Colonic mucosa (tissue), 4 donors: Measurements from ENCODE around the gene NETO1. TPM values are rescaled to one million over a fixed set of nuclear protein-coding genes. Genes with fewer than 3 reads are reported as not detected.

Experiments
- DNase-seq: peaks from one replicate; pipeline ENCODE4 v3.0.0-alpha.2; 2020
- H3K27ac ChIP-seq: fragments of 200-600 bp; one replicate; pipeline ENCODE4 v1.8.0; 2021
- H3K27me3 ChIP-seq: fragments of 200-600 bp; one replicate; pipeline ENCODE4 v1.8.0; 2021
- H3K36me3 ChIP-seq: fragments of 200-600 bp; one replicate; pipeline ENCODE4 v1.8.0; 2021
- H3K4me1 ChIP-seq: fragments of 200-600 bp; one replicate; pipeline ENCODE4 v1.8.0; 2021; ENCODE audit warnings: mild to moderate bottlenecking
- H3K4me3 ChIP-seq: fragments of 200-600 bp; one replicate; pipeline ENCODE4 v1.8.0; 2021
- H3K9ac ChIP-seq, 2 donors: one replicate each; pipeline ENCODE4 v1.7.0; 2013; ENCODE audit warnings: control low read depth in 2 of 2, low read depth in 2 of 2, low read length in 2 of 2
- H3K9me3 ChIP-seq: fragments of 200-600 bp; one replicate; pipeline ENCODE4 v1.8.0; 2021
- intact Hi-C: fragments of 100-400 bp; cut with DNase I; formaldehyde crosslinking; loops from one replicate; pipeline ENCODE4 v1.14.1; 2022
- total RNA-seq, 2 donors: library from RNA; stranded (reverse); fragmentation: NEBNext Ultra II Directional in 1 of 2; extraction: Animal tissue kit (Norgen Biotek cat#: 25700) in 1 of 2; gene quantifications; one replicate each; pipeline ENCODE4 v1.2.1, GENCODE V29; 2021
- TF ChIP-seq, protein P1 (sequence below): fragments of 200-600 bp; IDR thresholded peaks from one replicate; pipeline ENCODE4 v1.8.0; 2022; ENCODE audit warnings: antibody characterized with exemption, mild to moderate bottlenecking
- donor health status: healthy.
- donor health status: DM: no; HTN: no; CAD: no.
- donor health status: DM: no; HTN: no; CAD: no.

NETO1 gene
- total RNA-seq, 2 donors from 2014 or later = not detected

DNA sequence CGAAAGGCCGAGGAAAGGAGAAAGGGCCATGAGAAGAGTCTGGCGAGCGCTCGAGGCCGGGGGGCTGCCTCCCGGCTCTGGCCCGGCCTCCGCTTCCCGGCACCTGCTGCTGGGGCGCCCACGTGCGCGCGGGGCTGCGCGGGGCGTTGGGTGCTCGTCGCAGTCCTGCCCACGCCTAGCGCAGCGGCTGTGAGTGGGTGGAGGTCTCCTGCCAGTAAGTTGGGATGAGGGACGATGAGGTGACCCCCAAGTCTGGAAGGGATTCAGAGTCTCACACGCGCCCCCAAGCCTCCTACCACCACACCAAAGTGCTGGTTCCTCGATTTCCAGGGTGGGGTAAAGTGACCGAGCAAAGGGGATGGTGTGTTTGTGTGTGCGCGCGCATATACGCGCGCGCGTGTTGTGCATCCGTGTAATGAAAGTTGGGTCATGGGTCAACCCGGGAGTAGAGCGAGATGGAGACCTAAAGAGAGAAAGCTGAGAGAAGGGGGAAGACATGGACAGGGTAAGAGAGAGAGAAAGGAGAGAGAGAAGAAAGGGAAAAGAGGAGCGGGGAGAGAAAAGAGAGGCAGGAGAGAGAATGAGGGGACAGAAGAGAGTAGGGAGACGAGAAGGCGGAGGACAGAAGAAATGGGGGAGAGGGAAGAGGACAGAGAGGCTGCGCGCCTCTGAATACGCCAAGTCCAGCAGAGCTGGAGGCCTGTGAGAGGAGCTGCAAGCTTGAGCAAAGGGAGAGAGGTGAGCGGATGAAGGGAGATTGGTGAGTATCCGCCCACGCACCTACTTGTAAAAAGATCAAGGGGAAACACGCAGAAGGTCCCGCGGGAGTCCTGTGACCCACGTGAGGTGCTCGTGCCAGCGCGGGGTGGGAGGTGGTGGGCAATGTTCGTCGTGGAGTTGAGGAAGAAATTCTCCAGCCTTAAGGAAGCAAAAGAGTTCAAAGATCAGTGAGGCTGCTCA lies 1.7 kb upstream of the NETO1 start:
- no peak for DNase-seq
- H3K9ac ChIP-seq = no peak overlapping the region
- peaks cover 3% of the 10 kb centered on the region for H3K27me3 ChIP-seq

DNA sequence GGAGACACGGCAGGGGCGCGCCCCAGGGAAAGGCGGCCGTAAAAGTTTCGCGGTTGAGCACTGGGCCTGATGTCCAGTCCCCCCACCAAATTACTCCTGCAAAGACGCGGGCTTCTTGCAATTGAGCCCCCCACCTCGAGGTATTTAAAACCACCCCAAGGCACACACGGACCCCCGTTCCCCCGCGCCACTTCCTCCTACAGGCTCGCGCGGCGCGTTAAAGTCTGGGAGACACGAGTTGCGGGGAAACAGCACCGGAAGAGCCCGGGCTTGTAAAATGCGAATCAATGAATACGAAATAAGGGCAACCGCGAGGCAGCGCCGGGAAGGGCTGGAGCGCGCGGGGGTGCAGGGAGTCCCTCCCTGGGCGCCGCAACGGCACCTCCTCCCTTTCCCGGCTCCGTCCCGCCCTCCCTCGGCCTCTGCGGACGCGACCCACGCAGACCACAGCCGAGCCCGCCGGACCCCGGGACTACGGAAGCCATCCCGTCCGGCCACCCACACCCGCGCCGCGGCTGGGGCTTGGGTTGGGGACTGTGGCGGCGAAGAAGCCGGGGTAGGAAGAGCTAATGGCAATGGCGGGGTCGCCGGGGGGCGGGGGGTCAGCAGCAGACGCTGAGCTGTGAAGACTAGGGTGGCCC lies 918 bp upstream of the NETO1 start:
- Histone ChIP-seq H3K27ac (no peak overlapping the region), H3K4me1 (no peaks in the 10 kb centered on the region), H3K36me3 (no peaks in the 10 kb centered on the region), H3K27me3 (peaks cover 3% of the 10 kb centered on the region), H3K9me3 (no peaks in the 10 kb centered on the region), H3K4me3 (no peak overlapping the region), H3K9ac (no peak overlapping the region)
- intact Hi-C loops = no loop called here
- DNase-seq = no peak
- TF ChIP-seq, protein P1, sequence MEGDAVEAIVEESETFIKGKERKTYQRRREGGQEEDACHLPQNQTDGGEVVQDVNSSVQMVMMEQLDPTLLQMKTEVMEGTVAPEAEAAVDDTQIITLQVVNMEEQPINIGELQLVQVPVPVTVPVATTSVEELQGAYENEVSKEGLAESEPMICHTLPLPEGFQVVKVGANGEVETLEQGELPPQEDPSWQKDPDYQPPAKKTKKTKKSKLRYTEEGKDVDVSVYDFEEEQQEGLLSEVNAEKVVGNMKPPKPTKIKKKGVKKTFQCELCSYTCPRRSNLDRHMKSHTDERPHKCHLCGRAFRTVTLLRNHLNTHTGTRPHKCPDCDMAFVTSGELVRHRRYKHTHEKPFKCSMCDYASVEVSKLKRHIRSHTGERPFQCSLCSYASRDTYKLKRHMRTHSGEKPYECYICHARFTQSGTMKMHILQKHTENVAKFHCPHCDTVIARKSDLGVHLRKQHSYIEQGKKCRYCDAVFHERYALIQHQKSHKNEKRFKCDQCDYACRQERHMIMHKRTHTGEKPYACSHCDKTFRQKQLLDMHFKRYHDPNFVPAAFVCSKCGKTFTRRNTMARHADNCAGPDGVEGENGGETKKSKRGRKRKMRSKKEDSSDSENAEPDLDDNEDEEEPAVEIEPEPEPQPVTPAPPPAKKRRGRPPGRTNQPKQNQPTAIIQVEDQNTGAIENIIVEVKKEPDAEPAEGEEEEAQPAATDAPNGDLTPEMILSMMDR = no peak

More for the DNA sequence above, 1.7 kb upstream of the NETO1 start:
- no peak overlapping the region for H3K4me3 ChIP-seq
- H3K36me3 ChIP-seq = no peaks in the 10 kb centered on the region
- no peak overlapping the region for H3K27ac ChIP-seq
- no peaks in the 10 kb centered on the region for H3K4me1 ChIP-seq
- TF ChIP-seq, protein P1 = no peak
- intact Hi-C loops = no loop called here
- no peaks in the 10 kb centered on the region for H3K9me3 ChIP-seq

DNA sequence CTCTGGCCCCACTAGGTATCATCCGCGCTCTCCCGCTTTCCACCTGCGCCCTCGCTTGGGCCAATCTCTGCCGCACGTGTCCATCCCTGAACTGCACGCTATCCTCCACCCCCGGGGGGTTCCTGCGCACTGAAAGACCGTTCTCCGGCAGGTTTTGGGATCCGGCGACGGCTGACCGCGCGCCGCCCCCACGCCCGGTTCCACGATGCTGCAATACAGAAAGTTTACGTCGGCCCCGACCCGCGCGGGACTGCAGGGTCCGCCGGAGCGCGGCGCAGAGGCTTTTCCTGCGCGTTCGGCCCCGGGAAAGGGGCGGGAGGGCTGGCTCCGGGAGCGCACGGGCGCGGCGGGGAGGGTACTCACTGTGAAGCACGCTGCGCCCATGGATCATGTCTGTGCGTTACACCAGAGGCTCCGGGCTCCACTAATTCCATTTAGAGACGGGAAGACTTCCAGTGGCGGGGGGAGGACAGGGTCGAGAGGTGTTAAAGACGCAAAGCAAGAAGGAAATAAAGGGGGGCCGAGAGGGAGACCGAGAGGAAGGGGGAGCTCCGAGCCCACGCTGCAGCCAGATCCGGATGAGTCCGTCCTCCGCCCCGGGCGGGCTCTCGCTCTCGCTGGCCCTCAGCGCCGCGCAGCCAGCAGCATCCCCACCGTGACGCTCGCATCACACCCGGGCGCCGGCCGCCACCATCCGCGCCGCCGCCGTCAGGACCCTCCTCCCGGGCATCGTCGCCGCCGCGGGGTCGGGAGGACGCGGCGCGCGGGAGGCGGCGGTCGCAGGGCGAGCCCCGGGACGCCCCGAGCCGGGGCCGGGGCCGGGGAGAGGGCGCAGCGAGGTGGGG lies 664 bp downstream of the NETO1 start:
- intact Hi-C loops = no loop called here
- DNase-seq = no peak
- peaks cover 3% of the 10 kb centered on the region for H3K27me3 ChIP-seq
- no peaks in the 10 kb centered on the region for H3K4me1 ChIP-seq
- no peak overlapping the region for H3K27ac ChIP-seq
- no peak overlapping the region for H3K4me3 ChIP-seq
- H3K36me3 ChIP-seq = no peaks in the 10 kb centered on the region
- H3K9me3 ChIP-seq = no peaks in the 10 kb centered on the region
- no peak overlapping the region for H3K9ac ChIP-seq
- TF ChIP-seq, protein P1 = no peak

DNA sequence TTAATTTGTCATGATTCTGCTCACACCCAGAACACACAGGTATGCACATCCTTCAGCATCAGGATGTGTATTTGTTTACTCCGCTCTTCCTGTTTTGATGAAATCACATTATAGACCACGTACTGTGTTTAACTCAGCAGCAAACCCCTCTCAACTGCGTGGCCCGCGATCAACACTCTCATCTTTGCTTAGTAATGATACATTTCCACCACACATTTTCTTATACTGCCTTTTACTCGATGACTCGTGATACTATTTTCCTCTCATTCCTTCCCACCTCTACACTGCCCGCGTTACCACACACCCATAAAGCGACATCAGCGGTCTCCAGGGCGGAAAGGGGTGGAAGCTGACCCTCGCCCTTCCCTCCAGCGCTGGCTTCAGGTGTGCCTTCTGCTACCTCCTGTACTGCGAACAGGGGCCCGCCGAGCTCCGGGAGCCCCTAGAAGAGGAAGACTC lies 1.3 kb downstream of the NETO1 start:
- intact Hi-C loops = no loop called here

More for the DNA sequence above, 1.3 kb downstream of the NETO1 start:
- Histone ChIP-seq H3K36me3 (no peaks in the 10 kb centered on the region), H3K27me3 (peaks cover 3% of the 10 kb centered on the region), H3K9ac (no peak overlapping the region), H3K4me3 (no peak overlapping the region), H3K9me3 (no peaks in the 10 kb centered on the region), H3K27ac (no peak overlapping the region), H3K4me1 (no peaks in the 10 kb centered on the region)
- TF ChIP-seq, protein P1 = no peak
- DNase-seq = no peak
